ENCODE measurements around the gene KRT12. TPM values are rescaled to one million over a fixed set of nuclear protein-coding genes. Genes with fewer than 3 reads are reported as not detected.
A peak's percentile ranks its signal among the peaks of the same experiment; 100 is the strongest.

The KRT12 gene
- total RNA-seq, 1 experiment from 2014 or later, result not detected

- DNase-seq (ENCODE audit: low read depth), result no peak
These were observed 22.3 kb downstream of the KRT12 start for GRCh38 chr17:40844671-40845107.

- no peak for DNase-seq (ENCODE audit: low read depth)
These were observed 23.8 kb downstream of the KRT12 start for GRCh38 chr17:40843242-40843641.

GRCh38 chr17:40841246-40841645, 25.8 kb downstream of the KRT12 start:
- DNase-seq (ENCODE audit: low read depth), result peak; percentile 5

- DNase-seq (ENCODE audit: low read depth), result no peak
These were observed 27.8 kb downstream of the KRT12 start for GRCh38 chr17:40839194-40839593.

GRCh38 chr17:40836020-40836419, 31.0 kb downstream of the KRT12 start:
- DNase-seq (ENCODE audit: low read depth), result no peak

- DNase-seq (ENCODE audit: low read depth), result no peak
These were observed 33.1 kb downstream of the KRT12 start for GRCh38 chr17:40833882-40834281.

- no peak for DNase-seq (ENCODE audit: low read depth)
These were observed 34.2 kb downstream of the KRT12 start for GRCh38 chr17:40832840-40833239.

GRCh38 chr17:40830085-40830776, 36.8 kb downstream of the KRT12 start:
- DNase-seq (ENCODE audit: low read depth), result no peak

- no peak for DNase-seq (ENCODE audit: low read depth)
These were observed 38.5 kb downstream of the KRT12 start for GRCh38 chr17:40828454-40829044.

- DNase-seq (ENCODE audit: low read depth), result peak; percentile 59
These were observed 39.1 kb downstream of the KRT12 start for GRCh38 chr17:40827746-40828453.

- DNase-seq (ENCODE audit: low read depth), result no peak
These were observed 41.4 kb downstream of the KRT12 start for GRCh38 chr17:40825599-40825998.

- DNase-seq (ENCODE audit: low read depth), result no peak
These were observed 42.8 kb downstream of the KRT12 start for GRCh38 chr17:40824015-40824832.

- no peak for DNase-seq (ENCODE audit: low read depth)
These were observed 44.8 kb downstream of the KRT12 start, which contains the start of gene KRT10 for GRCh38 chr17:40822132-40822812. KRT10 (minus strand) TSS chr17:40822614; CDS start chr17:40822585, 29 bp downstream.

- no peak for DNase-seq (ENCODE audit: low read depth)
These were observed 45.5 kb downstream of the KRT12 start for GRCh38 chr17:40821536-40821935.

GRCh38 chr17:40820228-40820838, 46.7 kb downstream of the KRT12 start:
- DNase-seq (ENCODE audit: low read depth), result peak; percentile 54

- DNase-seq (ENCODE audit: low read depth), result peak; percentile 31
These were observed 47.4 kb downstream of the KRT12 start for GRCh38 chr17:40819528-40820125.

GRCh38 chr17:40818733-40819527, 48.1 kb downstream of the KRT12 start:
- peak; percentile 81 for DNase-seq (ENCODE audit: low read depth)

- DNase-seq (ENCODE audit: low read depth), result no peak
These were observed 48.7 kb downstream of the KRT12 start for GRCh38 chr17:40818343-40818732.

GRCh38 chr17:40817103-40817682, 49.8 kb downstream of the KRT12 start:
- DNase-seq (ENCODE audit: low read depth), result no peak
